Brain microvascular endothelial cell (primary cell): Measurements from ENCODE around the gene ST6GALNAC6.

ENCODE experiments used
- DNase-seq: peaks from one replicate; pipeline ENCODE4 v3.0.0-alpha.2; 2020
- H3K27ac ChIP-seq: fragments of 250-450 bp; sonication (Bioruptor Pico); 2 replicates; pipeline ENCODE4 v1.5.1; 2020; ENCODE audit warnings: mild to moderate bottlenecking, moderate library complexity
- H3K27me3 ChIP-seq: fragments of 250-450 bp; sonication (Bioruptor Pico); replicated peaks from 2 replicates; pipeline ENCODE4 v1.5.1; 2020; ENCODE audit warnings: mild to moderate bottlenecking
- H3K36me3 ChIP-seq: fragments of 250-450 bp; sonication (Bioruptor Pico); replicated peaks from 2 replicates; pipeline ENCODE4 v1.5.1; 2020; ENCODE audit warnings: mild to moderate bottlenecking
- H3K4me3 ChIP-seq: 2 replicates; pipeline ENCODE4 v1.5.1; 2011; ENCODE audit warnings: low read depth, mild to moderate bottlenecking, control low read depth, low read length, moderate library complexity
- CTCF ChIP-seq: IDR thresholded peaks from 2 replicates; pipeline ENCODE4 v1.5.1; 2011; ENCODE audit warnings: low read depth, mild to moderate bottlenecking, moderate library complexity, low read length, control low read depth, inconsistent platforms; ENCODE audit errors: missing control alignments
- in situ Hi-C: cut with HindIII; loops from 2 replicates; pipeline ENCODE4 v1.10.0; 2017; ENCODE audit warnings: low sequenced_read_pairs, low pct_ligation_motif_present

ST6GALNAC6 gene

DNA sequence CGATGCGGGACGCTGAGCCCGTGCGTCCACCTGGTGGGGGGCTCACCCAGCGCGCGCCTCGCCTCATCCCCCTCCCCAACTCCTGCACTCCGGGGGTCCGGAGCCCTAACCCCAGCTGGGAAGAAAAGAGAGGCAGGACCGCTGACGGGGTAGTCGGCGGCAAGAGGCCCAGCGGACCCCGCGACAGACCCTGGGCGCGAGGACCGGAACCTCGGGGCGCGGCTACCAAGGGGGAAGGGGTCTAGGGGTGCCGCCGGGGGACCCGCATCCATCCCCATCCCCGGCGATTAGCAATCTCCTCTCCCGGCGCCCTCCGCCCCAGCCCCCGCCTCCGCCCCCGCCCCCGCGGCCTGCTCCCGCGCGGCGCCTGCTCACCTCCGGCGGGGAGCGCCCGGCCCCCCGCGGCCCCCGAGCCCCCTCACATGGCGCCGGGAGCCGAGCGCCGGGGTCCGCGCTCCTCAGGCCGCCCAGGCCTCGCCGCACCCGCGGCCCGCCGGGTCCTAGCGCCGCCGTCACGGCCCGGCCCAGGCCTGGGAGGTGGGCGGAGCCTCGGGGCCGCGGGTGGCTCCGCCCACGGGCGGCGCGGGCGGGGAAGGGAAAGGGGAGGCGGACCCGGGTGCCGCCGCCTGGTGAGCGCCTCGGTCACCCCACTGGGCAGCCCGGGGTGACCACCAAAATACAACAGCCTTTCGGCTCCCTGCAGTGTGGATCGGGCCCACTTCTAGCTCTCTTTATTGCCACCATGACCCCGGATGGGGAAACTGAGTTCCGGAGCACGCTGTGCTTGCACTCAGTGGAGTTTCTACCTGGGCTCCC, at the start of gene ST6GALNAC6:
TSS of gene ST6GALNAC6 (minus strand) at position 476 of the 816 bp plus-strand sequence. CDS start 1,622 bp downstream, outside the sequence.
- Histone ChIP-seq H3K4me3 (peak within 1 kb of the TSS; percentile 85), H3K36me3 (peaks cover 18% of the 10 kb centered on the region), H3K27me3 (no peaks in the 10 kb centered on the region), H3K27ac (peak within 1 kb of the TSS; percentile 77)
- in situ Hi-C loops: no loop called here
- DNase-seq: no peak
- no peak for TF ChIP-seq CTCF

DNA sequence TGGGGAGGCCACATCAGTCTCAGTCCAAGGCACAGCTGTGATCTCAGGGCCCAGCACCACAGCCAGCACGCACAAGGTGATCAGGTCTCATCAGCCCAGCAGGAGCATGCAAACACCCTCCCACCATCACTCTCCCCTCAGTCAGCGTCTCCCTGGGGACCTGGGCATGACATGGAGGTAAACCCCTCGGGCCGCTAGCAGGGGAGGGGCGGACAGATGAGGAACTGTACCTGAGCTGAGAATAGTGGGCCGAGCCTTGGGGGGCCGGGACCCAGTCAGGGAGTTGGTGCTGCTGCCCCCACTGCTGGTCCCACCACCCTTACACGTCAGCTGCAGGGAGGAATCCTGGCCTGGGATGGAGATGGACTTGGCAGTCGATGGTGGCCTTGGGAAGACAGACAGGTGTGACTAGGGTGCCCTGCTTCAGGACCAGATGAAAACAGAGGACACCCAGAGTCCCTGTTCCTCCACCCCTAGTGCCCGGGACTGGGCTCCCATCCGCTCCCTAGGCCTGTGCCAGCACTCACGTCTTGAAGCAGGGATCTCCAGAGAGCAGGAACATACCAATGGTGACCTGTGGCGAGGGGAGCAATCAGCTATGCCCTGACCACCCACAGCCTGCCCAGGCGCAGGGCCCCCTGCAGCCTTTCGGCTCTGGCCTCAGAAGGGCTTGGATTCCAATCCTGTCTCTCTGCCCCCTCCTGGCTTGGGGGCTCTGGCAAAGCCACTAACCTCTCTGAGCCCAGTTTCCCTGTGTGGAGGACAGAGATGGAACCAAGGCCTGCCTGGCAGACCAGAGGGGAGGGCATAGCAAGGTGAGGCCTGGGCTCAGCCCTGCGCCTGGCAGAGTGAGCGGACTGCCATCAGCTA, 48.7 kb upstream of the ST6GALNAC6 start:
- Histone ChIP-seq H3K4me3 (no peak overlapping the region), H3K36me3 (no peaks in the 10 kb centered on the region), H3K27ac (no peak overlapping the region), H3K27me3 (no peaks in the 10 kb centered on the region)
- no peak for TF ChIP-seq CTCF
- DNase-seq: no peak
- in situ Hi-C loops: no loop called here

- H3K36me3 ChIP-seq: no peaks in the 10 kb centered on the region
Measured at GRCh38 chr9:127946728-127947127, 47.3 kb upstream of the ST6GALNAC6 start.

DNA sequence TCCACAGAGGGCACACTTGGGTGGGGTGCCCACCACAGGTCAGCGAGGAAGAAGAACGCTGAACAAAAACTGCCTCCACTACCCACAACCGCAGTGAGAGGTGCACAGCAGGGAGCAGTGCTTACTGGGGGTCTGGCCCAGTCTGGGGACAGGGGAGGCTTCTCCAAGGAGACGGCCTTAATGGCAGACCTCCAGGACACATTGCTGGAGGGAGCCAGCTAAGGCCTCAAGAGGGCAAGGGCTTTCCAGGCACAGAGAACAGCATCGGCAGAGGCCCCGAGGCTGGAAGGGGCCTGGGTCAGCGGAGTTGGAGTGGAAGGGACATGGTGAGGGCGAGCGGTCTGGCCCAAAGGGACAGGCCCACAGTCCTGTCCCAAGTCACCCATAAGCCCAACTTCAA, 46.5 kb upstream of the ST6GALNAC6 start:
- DNase-seq: no peak
- no peaks in the 10 kb centered on the region for H3K27me3 ChIP-seq
- no peak for TF ChIP-seq CTCF
- no peak overlapping the region for H3K27ac ChIP-seq
- no peak overlapping the region for H3K4me3 ChIP-seq
- no peaks in the 10 kb centered on the region for H3K36me3 ChIP-seq
- in situ Hi-C loops: no loop called here

More at GRCh38 chr9:127946728-127947127, 47.3 kb upstream of the ST6GALNAC6 start:
- in situ Hi-C loops: no loop called here
- DNase-seq: no peak
- Histone ChIP-seq H3K27ac (no peak overlapping the region), H3K4me3 (no peak overlapping the region), H3K27me3 (no peaks in the 10 kb centered on the region)
- TF ChIP-seq CTCF: no peak

- no peak overlapping the region for H3K4me3 ChIP-seq
- in situ Hi-C loops: no loop called here
- H3K36me3 ChIP-seq: no peaks in the 10 kb centered on the region
- no peaks in the 10 kb centered on the region for H3K27me3 ChIP-seq
- TF ChIP-seq CTCF: no peak
- no peak overlapping the region for H3K27ac ChIP-seq
- no peak for DNase-seq
Measured at GRCh38 chr9:127945338-127945737, 45.9 kb upstream of the ST6GALNAC6 start.
